KMS-11 (cell line): ENCODE data around the gene DKC1.

Source experiments
- H2AFZ ChIP-seq: fragments of 200-600 bp; sonication (generic); 2 replicates; pipeline ENCODE4 v1.6.1; 2016; ENCODE audit warnings: antibody characterized with exemption, mixed run types, low read depth
- H3K27ac ChIP-seq: fragments of 200-600 bp; sonication (generic); 2 replicates; pipeline ENCODE4 v1.6.1; 2016; ENCODE audit warnings: mild to moderate bottlenecking, mixed run types
- H3K27me3 ChIP-seq: fragments of 200-600 bp; sonication (generic); 2 replicates; pipeline ENCODE4 v1.6.1; 2017; ENCODE audit warnings: mild to moderate bottlenecking, low read depth, mixed run types, moderate library complexity; ENCODE audit not compliant: insufficient read depth
- H3K36me3 ChIP-seq: fragments of 200-600 bp; sonication (generic); 2 replicates; pipeline ENCODE4 v1.6.1; 2017; ENCODE audit warnings: mild to moderate bottlenecking, mixed run types; ENCODE audit not compliant: insufficient read depth
- H3K4me1 ChIP-seq: fragments of 200-600 bp; sonication (generic); 2 replicates; pipeline ENCODE4 v1.6.1; 2016; ENCODE audit warnings: mild to moderate bottlenecking, low read depth, mixed run types; ENCODE audit not compliant: poor library complexity, severe bottlenecking
- H3K4me2 ChIP-seq: fragments of 200-600 bp; sonication (generic); 2 replicates; pipeline ENCODE4 v1.7.0; 2016; ENCODE audit warnings: mild to moderate bottlenecking, mixed run types
- H3K4me3 ChIP-seq: fragments of 200-600 bp; sonication (generic); IDR thresholded peaks from 2 replicates; pipeline ENCODE4 v1.6.1; 2017; ENCODE audit warnings: low read depth, low read length, mixed read lengths; ENCODE audit not compliant: insufficient read depth
- H3K79me2 ChIP-seq: fragments of 200-600 bp; sonication (generic); 2 replicates; pipeline ENCODE4 v1.6.1; 2016; ENCODE audit warnings: low read depth, mixed run types; ENCODE audit not compliant: insufficient read depth
- H3K9ac ChIP-seq: fragments of 200-600 bp; sonication (generic); 2 replicates; pipeline ENCODE4 v1.6.1; 2016; ENCODE audit warnings: mild to moderate bottlenecking, mixed run types
- H4K20me1 ChIP-seq: fragments of 200-600 bp; sonication (generic); 2 replicates; pipeline ENCODE4 v1.6.1; 2016; ENCODE audit warnings: mild to moderate bottlenecking, mixed run types; ENCODE audit not compliant: insufficient read depth
- TF ChIP-seq, protein P1 (sequence below): fragments of 200-600 bp; sonication (generic); conservative IDR thresholded peaks from 2 replicates; pipeline ENCODE4 v1.6.1; 2017; ENCODE audit warnings: low read depth, mild to moderate bottlenecking, antibody characterized with exemption, low read length, moderate library complexity, mixed read lengths

DKC1 gene

DNA sequence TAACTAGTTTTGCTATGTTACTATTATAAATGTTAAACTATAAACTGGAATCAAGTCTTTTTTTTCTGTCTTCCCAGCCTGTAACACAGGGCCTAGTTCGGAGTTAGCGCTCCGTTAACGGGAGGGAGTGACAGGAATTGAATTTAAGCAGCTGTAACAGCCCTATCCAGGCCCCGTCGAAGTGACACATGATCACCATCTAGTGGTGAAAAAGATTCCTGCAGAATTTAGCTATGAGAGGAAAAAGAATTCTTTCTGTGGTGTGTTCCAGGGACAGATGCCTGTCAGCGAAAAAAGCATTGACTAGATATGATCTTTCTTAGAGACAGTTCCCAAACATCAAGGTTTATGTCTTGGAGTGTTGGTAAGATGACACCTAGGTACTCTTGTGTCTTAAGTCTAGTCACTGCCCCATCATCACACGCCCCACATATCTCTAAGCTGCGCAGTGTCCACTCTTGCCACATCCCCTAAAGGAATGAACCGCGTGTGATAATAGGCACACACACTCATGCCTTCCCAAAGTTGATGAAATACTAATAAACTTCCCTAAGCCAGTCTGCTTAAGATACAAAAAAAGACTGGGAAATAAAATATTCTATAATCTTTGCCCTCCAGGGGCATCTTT is 13.8 kb upstream of the DKC1 start:
- Histone ChIP-seq H3K27ac (no peak overlapping the region), H3K36me3 (no peaks in the 10 kb centered on the region), H3K4me2 (no peak overlapping the region), H2AFZ (no peak overlapping the region), H3K79me2 (no peaks in the 10 kb centered on the region), H3K27me3 (no peaks in the 10 kb centered on the region), H3K9ac (no peak overlapping the region), H3K4me3 (no peak overlapping the region), H4K20me1 (no peaks in the 10 kb centered on the region), H3K4me1 (no peaks in the 10 kb centered on the region)
- TF ChIP-seq, protein P1, sequence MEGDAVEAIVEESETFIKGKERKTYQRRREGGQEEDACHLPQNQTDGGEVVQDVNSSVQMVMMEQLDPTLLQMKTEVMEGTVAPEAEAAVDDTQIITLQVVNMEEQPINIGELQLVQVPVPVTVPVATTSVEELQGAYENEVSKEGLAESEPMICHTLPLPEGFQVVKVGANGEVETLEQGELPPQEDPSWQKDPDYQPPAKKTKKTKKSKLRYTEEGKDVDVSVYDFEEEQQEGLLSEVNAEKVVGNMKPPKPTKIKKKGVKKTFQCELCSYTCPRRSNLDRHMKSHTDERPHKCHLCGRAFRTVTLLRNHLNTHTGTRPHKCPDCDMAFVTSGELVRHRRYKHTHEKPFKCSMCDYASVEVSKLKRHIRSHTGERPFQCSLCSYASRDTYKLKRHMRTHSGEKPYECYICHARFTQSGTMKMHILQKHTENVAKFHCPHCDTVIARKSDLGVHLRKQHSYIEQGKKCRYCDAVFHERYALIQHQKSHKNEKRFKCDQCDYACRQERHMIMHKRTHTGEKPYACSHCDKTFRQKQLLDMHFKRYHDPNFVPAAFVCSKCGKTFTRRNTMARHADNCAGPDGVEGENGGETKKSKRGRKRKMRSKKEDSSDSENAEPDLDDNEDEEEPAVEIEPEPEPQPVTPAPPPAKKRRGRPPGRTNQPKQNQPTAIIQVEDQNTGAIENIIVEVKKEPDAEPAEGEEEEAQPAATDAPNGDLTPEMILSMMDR: peak; percentile 78

DNA sequence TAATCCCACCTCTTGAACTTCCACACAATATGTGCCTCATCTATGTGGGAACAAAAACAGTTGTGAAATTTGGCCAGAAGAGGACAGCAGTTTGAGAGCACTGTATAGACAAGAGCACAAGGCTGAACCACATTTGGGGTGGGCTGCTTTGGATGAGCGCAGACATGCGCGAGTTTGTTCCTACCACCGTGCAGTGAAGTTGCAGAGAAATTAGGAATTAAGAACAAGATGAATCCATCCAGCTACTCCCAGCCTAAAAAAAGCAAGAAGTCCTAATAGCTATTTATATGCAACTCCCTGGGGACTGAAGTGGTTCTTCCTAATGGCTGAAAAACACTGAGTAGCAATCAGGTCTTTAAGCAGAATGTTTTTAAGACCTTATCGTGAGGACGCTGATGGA is 12.8 kb upstream of the DKC1 start:
- no peak overlapping the region for H3K27ac ChIP-seq
- H4K20me1 ChIP-seq: no peaks in the 10 kb centered on the region
- H3K9ac ChIP-seq: no peak overlapping the region
- TF ChIP-seq, protein P1: no peak
- H3K27me3 ChIP-seq: no peaks in the 10 kb centered on the region
- H3K36me3 ChIP-seq: no peaks in the 10 kb centered on the region
- H3K4me1 ChIP-seq: no peaks in the 10 kb centered on the region
- no peaks in the 10 kb centered on the region for H3K79me2 ChIP-seq
- peak overlapping the region; percentile 26; the same call in 1 of the 2 replicates for H3K4me2 ChIP-seq
- H2AFZ ChIP-seq: no peak overlapping the region
- no peak overlapping the region for H3K4me3 ChIP-seq

DNA sequence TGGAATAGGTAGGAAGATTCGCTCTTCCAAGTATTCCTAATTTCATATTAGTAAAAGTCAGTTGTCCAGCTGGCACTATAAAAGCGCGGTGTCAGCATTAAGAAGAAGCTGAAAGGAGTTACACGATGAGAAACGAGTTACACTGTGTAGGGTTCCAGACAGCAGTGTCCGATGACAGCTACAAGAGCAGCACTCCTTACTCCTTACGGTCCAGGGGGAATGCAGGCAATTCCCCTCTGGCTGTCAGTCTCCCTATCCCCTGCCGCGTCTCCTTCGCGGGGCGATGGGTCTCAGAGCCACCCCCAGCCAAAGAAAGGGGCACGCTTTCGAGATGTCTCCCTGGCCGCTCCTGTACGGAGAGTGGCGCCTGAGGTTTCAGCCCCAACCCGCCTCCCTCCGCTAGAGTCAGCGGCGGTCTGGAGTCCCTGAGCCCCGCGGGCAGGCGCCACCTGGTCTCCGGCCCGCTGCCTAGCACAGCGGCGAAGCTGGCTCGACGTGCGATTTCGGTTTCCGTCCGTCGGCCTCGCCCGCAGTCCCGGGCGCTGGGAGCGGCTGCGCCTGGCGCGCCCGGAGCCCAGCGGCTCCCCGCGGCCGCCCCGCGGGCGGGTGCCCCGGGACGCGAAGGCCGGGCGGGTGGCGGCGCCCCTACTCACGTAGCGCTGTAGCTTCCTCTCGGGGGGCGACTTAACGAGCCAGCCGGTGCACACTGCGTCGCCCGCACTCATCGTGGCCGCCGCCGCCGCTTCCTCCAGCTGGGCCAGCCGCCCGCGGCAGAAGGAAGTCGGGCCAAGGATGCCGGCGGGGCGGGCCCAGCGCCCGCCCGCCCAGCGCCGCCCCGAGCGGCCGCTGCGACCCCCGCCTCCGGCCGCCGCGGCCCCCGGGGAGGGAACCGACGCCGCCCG is 12.1 kb upstream of the DKC1 start, which contains the start of gene GAB3:
Gene GAB3, minus strand, starts transcription at position 777 of the 902 bp plus-strand sequence. Its CDS starts 52 bp downstream, at position 725.
- Histone ChIP-seq H2AFZ (peak within 1 kb of the TSS; percentile 59), H3K4me1 (no peaks in the 10 kb centered on the region), H3K36me3 (no peaks in the 10 kb centered on the region), H3K4me2 (peak within 1 kb of the TSS; percentile 26; the same call in 1 of the 2 replicates), H3K4me3 (no peak within 1 kb of the TSS), H3K79me2 (no peaks in the 10 kb centered on the region), H4K20me1 (no peaks in the 10 kb centered on the region), H3K27ac (no peak within 1 kb of the TSS), H3K9ac (no peak within 1 kb of the TSS), H3K27me3 (no peaks in the 10 kb centered on the region)
- TF ChIP-seq, protein P1: no peak

DNA sequence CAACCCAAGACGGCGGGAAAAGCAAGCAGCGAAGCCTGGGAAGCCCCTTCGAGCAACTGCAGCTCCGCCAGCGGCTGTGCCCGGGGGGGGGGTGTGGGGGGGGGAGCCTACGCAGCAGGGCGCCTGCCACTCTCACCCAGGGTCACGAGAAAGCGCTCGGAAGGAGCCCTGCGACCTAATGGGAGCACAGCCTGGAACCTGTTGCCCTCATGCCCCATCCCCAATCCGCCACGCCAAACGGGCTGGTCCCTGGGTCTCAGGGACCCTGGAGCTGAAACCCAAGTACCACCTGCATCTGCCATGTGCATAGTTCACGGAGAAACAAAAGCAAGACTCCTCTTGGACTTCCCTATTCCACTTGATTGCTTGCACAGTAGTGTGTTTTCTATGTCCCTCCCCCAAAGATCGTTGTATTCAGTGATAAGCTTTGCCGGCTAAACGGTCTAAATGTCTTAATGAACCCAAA is 11.4 kb upstream of the DKC1 start:
- Histone ChIP-seq H2AFZ (peak overlapping the region; percentile 59; the same call in 1 of the 2 replicates), H3K4me3 (no peak overlapping the region), H3K4me1 (no peaks in the 10 kb centered on the region), H4K20me1 (no peaks in the 10 kb centered on the region), H3K27ac (no peak overlapping the region), H3K79me2 (no peaks in the 10 kb centered on the region), H3K4me2 (no peak overlapping the region), H3K27me3 (no peaks in the 10 kb centered on the region), H3K9ac (no peak overlapping the region), H3K36me3 (no peaks in the 10 kb centered on the region)
- TF ChIP-seq, protein P1: no peak
